NCI-H524 (cell line): ENCODE results near the gene LPCAT1.
A peak's percentile ranks its signal among the peaks of the same experiment; 100 is the strongest.
"Not testable (repeated sequence)": the region's sequence is repeated elsewhere in the genome, so short reads cannot be mapped to it uniquely, and the experiment has no call there.

Source experiments
- DNase-seq, 2 experiments: peaks; one replicate each; lab custom pipeline; 2025; lab: John Stamatoyannopoulos, UW

LPCAT1 gene

DNA sequence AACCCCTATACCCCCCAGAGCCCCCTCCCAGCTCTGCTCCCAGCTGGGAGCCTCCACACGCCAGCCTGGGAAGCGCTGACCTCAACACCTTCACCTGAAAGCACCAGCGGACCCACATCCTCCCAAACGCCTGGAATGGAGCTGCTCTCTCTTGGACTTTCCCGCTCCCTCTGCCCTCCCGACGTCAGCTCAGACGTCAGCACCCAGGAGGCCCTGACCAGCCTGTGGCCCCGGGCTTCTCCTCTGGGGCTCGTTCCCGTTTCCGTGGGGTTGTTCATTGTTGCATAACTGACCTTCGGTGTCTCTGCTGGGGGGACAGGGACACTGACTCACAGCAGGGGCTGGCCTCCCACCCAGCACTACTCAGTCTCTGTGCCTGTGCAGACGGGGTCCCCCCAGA is 43.5 kb downstream of the LPCAT1 start:
- DNase-seq, result no peak

- peak in 1 of 2 experiments; percentile 51 for DNase-seq
Measured at GRCh38 chr5:1479581-1480188, 44.1 kb downstream of the LPCAT1 start.

DNA sequence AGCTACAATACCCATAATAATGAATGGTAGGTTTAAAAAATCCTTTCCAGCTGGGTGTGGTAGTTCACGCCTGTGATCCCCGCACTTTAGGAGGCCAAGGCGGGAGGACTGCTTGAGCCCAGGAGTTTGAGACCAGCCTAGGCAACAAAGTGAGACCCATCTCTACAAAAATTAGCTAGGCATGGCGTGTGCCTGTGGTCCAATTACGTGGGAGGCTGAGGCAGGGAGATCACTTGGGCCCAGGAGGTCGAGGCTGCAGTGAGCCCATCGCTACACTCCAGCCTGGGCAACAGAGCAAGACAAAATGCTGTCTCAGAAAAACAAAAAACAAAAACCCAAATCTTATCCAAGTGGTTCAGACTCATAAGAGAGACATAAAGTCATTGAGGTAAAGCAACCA is 44.7 kb downstream of the LPCAT1 start:
- no peak for DNase-seq

DNA sequence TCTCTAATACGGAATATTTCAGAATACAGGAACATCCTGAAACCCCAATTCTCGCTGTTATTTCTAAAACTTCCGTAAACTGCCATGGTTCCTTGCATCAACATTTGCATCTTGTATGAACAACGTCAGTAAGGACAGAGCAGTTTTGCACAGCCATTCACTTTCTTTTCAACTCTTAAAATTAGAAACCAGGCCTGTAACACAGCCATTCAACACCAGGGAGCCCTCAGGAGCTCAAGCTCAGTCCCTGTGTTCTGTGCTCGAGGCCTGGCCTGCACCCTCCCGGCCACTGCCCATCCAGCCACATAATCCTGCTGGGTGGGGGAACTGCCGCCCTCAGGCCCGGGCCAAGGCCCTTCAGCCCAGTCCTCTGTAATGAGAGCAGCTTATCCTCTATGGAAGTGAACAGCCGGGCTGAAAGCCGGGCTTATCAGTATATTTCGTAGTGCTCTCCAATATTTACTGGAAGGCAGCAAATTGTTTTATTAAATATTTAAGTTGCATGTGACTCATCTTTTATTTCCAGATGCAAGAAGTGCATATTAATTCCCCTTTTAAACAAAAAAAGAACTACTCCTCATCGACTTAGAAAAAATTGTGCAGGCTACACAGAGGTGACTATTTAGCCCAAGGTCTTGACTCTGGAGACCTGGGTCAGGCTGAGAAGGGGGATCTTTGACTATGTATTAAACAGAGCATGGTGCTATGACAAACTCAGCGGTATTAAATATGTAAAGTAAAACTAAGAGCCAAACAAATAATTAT is 45.3 kb downstream of the LPCAT1 start:
- no peak for DNase-seq

GRCh38 chr5:1477341-1477740 is 46.4 kb downstream of the LPCAT1 start:
- DNase-seq, result no peak

GRCh38 chr5:1476967-1477310 is 46.8 kb downstream of the LPCAT1 start:
- DNase-seq, result no peak

- no peak for DNase-seq
Measured at GRCh38 chr5:1476181-1476966, 47.4 kb downstream of the LPCAT1 start.

GRCh38 chr5:1475544-1475900 is 48.2 kb downstream of the LPCAT1 start:
- DNase-seq, result not testable (repeated sequence)

DNA sequence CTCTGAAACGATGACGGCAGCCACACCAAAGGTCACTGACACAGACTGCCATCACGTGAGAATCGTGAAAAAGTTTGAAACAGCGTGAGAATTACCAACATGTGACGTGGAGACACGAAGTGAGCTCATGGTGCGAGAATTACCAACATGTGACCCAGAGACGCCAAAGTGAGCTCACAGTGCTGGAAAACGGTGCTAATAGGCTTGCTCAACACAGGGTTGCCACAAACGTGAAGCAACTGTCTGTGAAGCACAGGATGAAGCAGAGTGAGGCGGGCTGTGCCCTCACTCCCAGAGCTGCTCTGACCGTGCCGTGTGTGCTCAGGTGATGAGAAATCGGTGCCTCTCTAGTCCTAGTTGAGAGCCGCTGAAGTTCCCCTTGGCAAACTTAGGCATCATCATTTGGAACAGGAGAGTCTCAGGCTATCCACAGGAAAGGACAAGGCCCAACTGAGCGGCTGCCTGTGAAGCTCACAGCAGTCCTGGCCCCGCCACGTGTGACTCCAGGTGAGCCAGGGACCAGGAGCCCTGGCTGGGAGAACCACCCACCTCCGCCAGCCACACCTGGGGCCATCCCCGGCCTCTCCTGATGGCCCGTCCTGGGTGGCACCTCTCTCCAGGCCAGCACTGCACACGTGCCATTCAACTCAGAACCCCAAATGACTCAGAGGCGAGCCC is 48.8 kb downstream of the LPCAT1 start:
- DNase-seq, result no peak

DNA sequence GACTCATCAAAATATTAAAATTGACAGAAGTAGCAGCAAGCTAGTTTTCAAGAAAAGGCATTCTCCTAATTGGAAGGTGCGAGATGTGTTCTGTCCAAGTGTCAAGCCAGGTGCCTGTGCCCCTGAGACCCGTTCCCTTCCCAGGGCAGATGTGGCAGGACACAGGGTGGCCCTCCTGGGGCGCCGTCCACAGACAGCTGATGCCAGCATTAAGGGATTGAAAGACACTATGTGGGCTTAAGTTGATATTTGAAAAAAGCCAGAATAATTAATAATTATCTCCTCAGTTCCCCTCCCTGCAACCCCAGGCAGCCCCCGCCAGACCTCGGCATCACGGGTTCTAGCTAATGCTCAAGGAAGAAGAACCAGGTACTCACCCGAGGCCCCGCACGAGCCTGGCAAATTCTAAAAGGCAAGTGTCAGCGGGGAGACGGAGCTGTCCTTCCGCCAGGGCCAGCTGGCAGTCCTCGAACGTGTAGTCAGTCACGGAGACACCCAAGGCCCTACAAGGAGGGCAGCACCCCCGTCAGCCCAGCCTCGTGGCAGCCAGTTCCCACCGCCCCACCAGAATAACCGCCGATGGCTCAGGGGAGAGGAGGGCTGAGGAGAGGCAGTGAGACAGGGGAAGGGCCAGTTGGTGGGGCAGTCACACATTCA is 49.4 kb downstream of the LPCAT1 start:
- no peak for DNase-seq

GRCh38 chr5:1473746-1474145 is 50.0 kb downstream of the LPCAT1 start:
- DNase-seq, result no peak

DNA sequence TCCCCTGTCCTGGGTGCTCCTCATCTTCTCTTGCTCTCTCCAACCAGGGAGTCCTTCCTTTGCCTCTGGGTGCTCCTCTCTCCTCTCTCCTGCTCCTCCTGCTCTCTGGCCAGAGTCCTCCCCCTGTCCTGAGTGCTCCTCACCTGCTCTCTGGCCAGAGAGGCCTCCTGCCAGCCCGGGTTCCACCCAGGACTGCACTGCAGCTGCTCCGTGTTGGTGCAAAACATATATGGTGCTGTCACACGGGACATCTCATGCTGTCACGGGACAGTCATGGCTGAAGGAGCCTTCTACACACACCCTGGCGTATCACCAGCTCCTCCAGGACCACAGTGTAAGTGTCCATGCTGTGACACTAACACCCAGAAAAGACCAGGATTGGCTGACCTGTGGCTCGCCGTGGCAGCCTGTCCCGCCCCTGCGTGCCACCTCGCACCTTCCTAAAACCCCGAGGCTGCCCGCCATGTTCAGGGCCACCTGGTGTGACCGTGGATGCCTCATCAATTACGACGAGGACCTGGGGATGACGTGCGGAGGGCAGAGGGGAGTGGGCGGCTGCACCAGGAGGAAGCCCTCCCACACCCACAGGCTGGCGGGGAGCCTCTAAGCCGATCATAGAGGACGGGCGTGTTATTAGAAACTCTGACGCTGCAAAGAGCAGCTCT is 50.7 kb downstream of the LPCAT1 start:
- no peak for DNase-seq

- no peak for DNase-seq
Measured at GRCh38 chr5:1471997-1472963, 51.5 kb downstream of the LPCAT1 start.

DNA sequence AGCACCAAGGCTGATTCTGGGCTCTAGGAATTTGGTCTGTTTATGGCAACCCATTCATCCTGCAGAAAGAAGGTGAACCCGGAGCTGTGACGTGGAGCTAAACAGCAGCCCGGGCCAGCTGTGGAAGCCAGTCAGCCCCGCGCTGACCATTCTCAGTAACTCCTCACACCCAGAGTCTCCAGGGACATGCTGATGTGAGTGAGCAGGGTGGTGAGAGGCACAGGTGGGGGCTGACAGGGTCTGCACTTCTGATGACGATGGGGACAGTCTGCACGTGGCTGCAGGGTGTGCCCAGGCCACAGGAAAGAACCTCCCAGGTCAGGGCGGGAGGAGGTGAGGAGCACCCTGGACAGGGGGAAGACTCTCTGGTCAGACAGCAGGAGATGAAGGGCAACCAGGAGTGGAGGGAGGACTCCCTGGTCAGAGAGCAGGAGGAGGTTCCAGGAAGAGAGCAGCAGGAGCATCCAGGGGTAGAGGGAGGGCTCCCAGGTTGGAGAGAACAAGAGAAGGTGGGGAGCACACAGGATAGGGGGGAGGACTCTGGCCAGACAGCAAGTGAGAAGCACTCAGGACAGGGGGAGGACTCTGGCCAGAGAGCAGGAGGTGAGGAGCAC is 52.4 kb downstream of the LPCAT1 start:
- no peak for DNase-seq

GRCh38 chr5:1470762-1471211 is 53.0 kb downstream of the LPCAT1 start:
- no peak for DNase-seq

- DNase-seq, result no peak
Measured at GRCh38 chr5:1468629-1469527, 54.9 kb downstream of the LPCAT1 start.

DNA sequence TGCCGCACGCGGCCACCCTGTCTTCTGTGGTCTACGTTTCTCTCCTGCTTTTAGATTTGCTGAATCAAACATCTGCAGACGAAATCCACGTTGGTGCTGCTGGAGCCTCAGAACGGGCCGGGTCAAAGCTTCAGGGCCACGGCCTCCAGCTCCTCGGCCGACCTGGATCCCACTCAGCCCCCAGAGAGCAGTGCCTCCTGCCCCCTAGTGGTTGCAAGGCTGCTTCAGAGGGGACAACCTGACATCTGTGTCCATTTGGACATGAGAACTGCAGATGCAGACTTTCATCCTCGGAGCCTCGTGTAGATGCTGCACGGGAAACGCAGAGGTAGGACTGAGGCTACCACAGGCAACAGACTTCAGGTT is 55.5 kb downstream of the LPCAT1 start:
- DNase-seq, result peak in 1 of 2 experiments; percentile 61

GRCh38 chr5:1467341-1468246 is 56.2 kb downstream of the LPCAT1 start:
- no peak for DNase-seq
